Right lung (tissue), 5 donors: ENCODE data around the gene ATP9B. TPM values are rescaled to one million over a fixed set of nuclear protein-coding genes. Genes with fewer than 3 reads are reported as not detected.
"Not testable (repeated sequence)": the region's sequence is repeated elsewhere in the genome, so short reads cannot be mapped to it uniquely, and the experiment has no call there.

ENCODE experiments used
- DNase-seq, 2 donors: peaks; one replicate each; pipeline ENCODE4 v3.0.0-alpha.2; 2013
- polyA plus RNA-seq, 5 donors: library from polyadenylated mRNA; unstranded; fragments of 120-200 nt; gene quantifications; one replicate each; pipeline versions ENCODE4 v1.2.1 to v1.2.3, GENCODE V29; 2013; ENCODE audit warnings: inconsistent platforms in 1 of 5, low replicate concordance in 1 of 5; ENCODE audit not compliant: insufficient read length in 5 of 5, insufficient read depth in 1 of 5

The ATP9B gene
- polyA plus RNA-seq, 5 donors, result 26.4 to 36.4 (median 34.5) TPM

DNA sequence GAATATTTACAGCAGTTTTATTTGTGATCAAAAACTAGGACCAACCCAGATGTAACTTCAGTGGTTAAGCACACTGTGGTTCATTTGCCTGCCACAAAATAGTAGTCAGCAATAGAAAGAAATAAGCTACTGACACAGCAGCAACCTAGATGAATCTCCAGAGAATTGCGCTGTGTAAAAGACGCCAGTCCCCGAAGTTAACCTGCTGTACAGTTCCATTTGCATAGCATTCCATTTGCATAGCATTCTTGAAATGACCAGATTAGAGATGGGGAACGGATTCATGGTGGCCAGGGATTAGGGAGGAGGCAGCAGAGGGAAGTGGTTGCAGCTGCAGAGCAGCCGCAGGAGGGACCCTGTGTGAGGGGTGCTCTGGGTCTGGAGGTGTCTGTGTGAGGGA is 287.2 kb downstream of the ATP9B start:
- DNase-seq, result no peak

DNA sequence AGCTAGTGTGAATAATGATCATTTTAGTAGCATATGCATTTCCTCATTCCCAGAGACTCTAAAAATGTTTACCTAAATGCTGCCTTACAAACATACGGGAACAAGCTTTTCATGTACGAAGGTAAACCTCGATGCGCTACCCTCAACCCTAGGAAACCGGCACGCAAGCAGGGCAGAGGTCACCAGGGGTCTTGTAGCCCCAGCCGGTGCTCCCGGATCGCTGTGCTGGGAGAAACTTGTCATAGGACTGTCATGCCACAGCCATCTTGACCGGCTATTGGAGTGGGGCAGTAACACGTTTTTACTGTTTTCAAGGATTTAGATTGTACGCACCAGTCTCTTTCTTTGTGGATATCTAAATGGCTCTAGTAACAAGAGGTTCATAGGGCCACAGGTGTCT is 291.7 kb downstream of the ATP9B start:
- no peak for DNase-seq

- DNase-seq, result no peak
Observed at GRCh38 chr18:79361766-79362522, 292.8 kb downstream of the ATP9B start.

- no peak for DNase-seq
Observed at GRCh38 chr18:79365701-79366100, 296.5 kb downstream of the ATP9B start.

DNA sequence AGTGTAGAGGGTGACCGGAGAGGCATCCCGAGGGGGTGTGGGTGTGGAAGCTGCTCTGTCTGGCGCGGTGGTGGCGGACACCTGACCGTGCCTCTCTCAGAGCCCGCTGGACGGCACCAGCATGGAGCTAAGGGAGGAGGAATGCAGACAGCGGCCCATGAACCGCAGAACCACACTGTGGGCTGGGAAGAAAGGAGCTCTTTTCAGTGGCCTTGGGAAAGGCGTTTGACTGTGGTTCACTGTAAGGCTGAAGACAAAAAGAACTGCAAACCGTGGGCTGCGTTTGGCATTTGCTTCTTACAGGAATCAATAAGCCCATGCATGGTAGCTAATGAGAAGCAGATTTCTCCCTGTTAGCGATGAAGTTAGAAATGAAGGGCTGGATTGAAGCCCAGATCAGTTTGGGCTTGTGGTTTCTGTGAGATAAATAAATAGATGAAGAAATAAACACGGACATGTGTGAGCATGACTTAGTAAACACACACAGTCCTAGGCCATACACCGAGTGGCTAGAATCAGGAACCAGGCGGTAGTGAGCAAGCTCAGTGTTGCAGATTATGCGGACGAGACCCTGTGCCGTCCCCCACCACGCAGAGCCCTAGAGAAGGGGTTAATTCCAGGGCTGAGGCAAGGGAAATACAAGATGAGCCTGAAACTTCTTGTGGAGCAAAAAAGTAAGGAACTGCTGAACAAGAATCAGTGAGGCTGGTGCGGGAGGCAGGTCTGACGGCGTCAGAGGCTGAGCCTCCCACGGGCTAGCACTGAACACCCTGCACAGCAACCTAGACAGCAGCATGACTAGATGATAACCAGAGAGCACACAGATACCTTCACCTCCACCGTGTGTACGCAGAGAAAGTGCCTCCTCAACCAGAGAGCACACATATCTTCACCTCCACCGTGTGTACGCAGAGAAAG is 297.2 kb downstream of the ATP9B start:
- no peak for DNase-seq

DNA sequence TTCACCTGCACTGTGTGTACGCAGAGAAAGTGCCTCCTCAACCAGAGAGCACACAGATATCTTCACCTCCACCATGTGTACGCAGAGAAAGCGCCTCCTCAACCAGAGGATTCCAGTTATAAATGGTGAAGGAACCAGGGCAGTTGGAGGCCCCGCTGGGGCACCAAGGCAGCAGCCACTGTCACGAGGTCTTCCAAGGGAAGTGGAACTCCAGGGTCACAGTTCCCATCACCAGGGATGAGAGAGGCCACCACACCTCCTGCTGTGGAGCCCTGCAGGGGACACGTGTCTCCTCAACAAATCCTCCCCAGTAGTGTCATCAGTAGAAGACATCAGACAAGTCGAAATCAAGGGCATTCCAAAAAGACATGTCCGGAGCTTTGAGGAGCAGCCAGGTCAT is 298.3 kb downstream of the ATP9B start:
- no peak for DNase-seq

DNA sequence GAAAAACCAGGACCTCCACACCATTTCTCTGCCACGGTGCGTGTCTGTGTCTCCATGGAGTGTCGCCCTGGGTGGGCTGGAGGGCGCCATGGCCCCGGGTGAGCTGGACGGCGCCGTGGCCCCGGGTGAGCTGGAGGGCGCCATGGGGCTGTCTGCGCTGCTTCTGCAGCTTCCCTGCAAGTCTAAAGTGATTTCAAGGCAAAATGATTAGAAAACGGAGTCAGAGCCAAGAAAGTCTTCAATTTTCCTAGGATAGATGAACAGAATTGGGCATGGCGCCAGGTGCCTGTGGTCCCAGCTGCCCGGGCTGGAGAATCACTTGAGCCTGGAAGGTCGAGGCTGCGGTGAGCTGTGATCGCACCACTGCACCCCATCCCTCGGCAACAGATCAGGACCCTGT is 298.8 kb downstream of the ATP9B start:
- no peak for DNase-seq

GRCh38 chr18:79368681-79369080 is 299.5 kb downstream of the ATP9B start:
- no peak for DNase-seq

GRCh38 chr18:79371561-79372121 is 302.4 kb downstream of the ATP9B start:
- DNase-seq, result no peak

DNA sequence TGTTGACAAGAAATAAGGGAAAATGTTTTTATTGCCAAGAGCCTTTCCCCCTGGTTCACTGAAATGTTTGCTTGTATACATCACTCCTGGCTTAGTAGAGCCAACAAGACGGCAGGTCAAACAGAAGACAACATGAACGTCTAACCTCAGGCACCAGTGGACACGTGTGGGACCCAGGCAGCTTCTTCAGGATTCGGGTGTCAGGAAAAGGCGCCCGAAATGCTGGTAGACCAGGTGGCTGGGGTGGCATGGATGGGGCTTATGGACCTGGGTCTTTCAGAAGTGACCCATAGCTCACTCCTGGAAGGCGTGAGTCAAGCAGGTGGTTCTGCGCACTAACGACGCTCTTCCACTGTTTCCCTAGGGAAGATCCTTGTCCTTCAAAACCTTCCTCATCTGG is 303.3 kb downstream of the ATP9B start:
- no peak for DNase-seq

GRCh38 chr18:79372991-79373390 is 303.8 kb downstream of the ATP9B start:
- no peak for DNase-seq

DNA sequence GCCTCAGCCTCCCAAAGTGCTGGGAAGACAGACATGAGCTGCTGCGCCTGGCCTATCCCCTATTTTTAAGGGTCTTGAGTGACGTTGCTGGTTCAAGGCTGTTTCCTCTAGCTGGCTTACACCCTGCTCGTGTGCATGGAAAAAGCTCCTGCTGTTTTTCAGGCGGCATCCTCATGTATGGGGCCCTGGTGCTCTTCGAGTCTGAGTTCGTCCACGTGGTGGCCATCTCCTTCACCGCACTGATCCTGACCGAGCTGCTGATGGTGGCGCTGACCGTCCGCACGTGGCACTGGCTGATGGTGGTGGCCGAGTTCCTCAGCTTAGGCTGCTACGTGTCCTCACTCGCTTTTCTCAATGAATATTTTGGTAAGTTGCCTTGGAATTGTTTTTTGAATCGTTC is 304.5 kb downstream of the ATP9B start:
- no peak for DNase-seq

- no peak for DNase-seq
Observed at GRCh38 chr18:79374408-79375171, 305.4 kb downstream of the ATP9B start.

GRCh38 chr18:79375441-79376154 is 306.4 kb downstream of the ATP9B start:
- DNase-seq, result no peak

DNA sequence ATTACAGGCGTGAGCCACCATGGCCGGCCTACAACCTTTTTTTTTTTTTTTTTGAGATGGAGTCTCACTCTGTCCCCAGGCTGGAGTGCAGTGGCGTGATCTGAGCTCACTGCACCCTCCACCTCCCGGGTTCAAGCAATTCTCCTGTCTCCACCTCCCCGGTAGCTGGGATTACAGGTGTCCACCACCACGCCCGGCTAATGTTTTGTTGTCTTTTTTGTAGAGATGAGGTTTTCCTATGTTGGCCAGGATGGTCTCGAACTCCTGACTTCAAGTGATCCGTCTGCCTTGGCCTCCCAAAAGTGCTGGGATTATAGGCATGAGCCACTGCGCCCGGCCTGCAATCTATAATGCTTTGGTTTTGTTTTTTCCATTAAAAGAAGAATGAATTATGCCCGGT is 307.5 kb downstream of the ATP9B start:
- not testable (repeated sequence) for DNase-seq

DNA sequence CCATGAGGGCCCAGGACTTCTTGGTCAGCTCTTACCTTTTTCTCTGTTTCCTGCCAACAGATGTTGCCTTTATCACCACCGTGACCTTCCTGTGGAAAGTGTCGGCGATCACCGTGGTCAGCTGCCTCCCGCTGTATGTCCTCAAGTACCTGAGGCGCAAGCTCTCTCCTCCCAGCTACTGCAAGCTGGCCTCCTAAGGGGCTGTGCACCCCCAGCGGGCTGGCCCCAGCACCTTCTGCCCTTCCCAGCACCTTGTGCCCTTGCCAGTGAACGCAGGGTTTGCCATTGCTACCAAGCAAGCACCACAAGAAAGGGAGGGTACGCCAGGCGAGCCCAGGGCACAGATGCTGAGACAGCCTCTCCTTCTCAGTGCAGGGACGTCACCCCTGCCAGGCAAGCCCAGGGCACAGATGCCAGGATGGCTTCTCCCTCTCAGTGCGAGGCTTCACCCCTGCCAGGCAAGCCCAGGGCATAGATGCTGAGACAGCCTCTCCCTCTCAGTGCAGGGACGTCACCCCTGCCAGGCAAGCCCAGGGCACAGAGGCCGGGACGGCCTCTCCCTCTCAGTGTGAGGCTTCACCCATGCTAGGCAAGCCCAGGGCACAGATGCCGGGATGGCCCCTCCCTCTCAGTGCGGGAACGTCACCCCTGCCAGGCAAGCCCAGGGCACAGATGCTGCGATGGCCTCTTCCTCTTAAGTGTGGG is 308.1 kb downstream of the ATP9B start:
- no peak for DNase-seq

GRCh38 chr18:79378536-79379250 is 309.5 kb downstream of the ATP9B start:
- DNase-seq, result peak; percentile 61 to 74

DNA sequence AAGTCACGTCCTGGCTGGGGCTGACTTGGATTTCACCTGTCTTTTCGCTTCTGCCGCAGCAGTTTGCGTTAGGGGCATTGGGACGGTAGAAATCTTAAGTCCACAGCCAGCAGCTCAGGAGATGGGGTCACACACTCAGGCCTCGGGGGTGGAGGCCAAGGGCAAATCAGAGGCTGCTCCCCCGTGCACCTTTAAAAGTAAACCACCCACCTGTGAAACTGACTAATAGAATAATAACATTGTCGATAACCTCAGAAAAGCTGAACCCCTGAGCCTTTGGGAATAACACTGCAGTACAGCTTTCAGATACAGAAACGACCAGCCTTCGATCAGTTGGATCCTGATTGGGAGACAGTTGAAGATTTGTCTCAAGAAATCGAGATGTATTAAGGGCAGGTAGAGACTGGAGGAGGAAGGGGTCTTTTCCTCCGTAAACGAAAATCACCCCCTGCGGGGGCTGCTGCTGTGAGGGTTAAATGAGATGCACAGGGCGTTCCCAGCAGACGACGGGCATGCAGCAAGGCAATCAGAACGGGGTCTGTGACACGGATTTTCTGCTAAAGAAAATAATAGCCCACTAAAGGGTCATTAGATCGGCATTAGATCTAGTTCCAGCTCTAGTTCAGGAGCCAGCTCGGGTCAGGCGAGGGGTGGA is 310.2 kb downstream of the ATP9B start:
- DNase-seq, result no peak
